H1 (cell line): Measurements from ENCODE around the gene MTHFD1. TPM values are rescaled to one million over a fixed set of nuclear protein-coding genes. Genes with fewer than 3 reads are reported as not detected.

Source experiments
- ATF3 ChIP-seq: IDR thresholded peaks from 2 replicates; pipeline ENCODE4 v1.6.1; 2011; ENCODE audit warnings: low read depth, mild to moderate bottlenecking, low read length; ENCODE audit not compliant: insufficient read depth
- BACH1 ChIP-seq: IDR thresholded peaks from 2 replicates; pipeline ENCODE4 v1.6.1; 2012; ENCODE audit warnings: low read length, improper control_type of control experiment
- BRCA1 ChIP-seq: IDR thresholded peaks from 2 replicates; pipeline ENCODE4 v1.6.1; 2012; ENCODE audit warnings: low read depth, low read length, improper control_type of control experiment
- CHD2 ChIP-seq: IDR thresholded peaks from 2 replicates; pipeline ENCODE4 v1.6.1; 2012; ENCODE audit warnings: low read length, improper control_type of control experiment
- CREB1 ChIP-seq: IDR thresholded peaks from 2 replicates; pipeline ENCODE4 v1.6.1; 2012; ENCODE audit warnings: inconsistent platforms
- EP300 ChIP-seq, 2 experiments: IDR thresholded peaks; 1 replicate in 1 of 2; 2 replicates in 1 of 2; pipeline ENCODE4 v1.6.1; 2011 to 2012; ENCODE audit warnings: low read depth in 2 of 2, low read length in 2 of 2, mild to moderate bottlenecking in 2 of 2, borderline replicate concordance in 1 of 2, inconsistent platforms in 1 of 2, moderate library complexity in 1 of 2
- EZH2 ChIP-seq: fragments of 200-600 bp; sonication (generic); IDR thresholded peaks from 2 replicates; pipeline ENCODE4 v1.7.1; 2012; ENCODE audit warnings: low read depth, mild to moderate bottlenecking, moderate library complexity, low read length, inconsistent platforms; ENCODE audit not compliant: severe bottlenecking
- GTF2F1 ChIP-seq: IDR thresholded peaks from 2 replicates; pipeline ENCODE4 v1.6.1; 2012; ENCODE audit warnings: low read depth, low read length, improper control_type of control experiment, borderline replicate concordance
- JUN ChIP-seq: IDR thresholded peaks from 2 replicates; pipeline ENCODE4 v1.6.1; 2011; ENCODE audit warnings: low read depth, mild to moderate bottlenecking, improper control_type of control experiment, low read length
- KDM5A ChIP-seq: fragments of 200-600 bp; IDR thresholded peaks from 2 replicates; pipeline ENCODE4 v1.7.1; 2012; ENCODE audit warnings: mild to moderate bottlenecking, low read length, inconsistent platforms, mixed read lengths
- MAFK ChIP-seq: IDR thresholded peaks from 2 replicates; pipeline ENCODE4 v1.6.1; 2012; ENCODE audit warnings: low read depth, mild to moderate bottlenecking, improper control_type of control experiment, low read length
- MAX ChIP-seq: IDR thresholded peaks from 2 replicates; pipeline ENCODE4 v1.6.1; 2012; ENCODE audit warnings: inconsistent platforms
- POLR2A ChIP-seq, 2 experiments: IDR thresholded peaks; 1 replicate in 1 of 2; 2 replicates in 1 of 2; pipeline ENCODE4 v1.6.1; 2011; ENCODE audit warnings: low read depth in 2 of 2, low read length in 2 of 2, mild to moderate bottlenecking in 2 of 2; ENCODE audit errors: control extremely low read depth in 1 of 2
- POLR2AphosphoS5 ChIP-seq: IDR thresholded peaks from 2 replicates; pipeline ENCODE4 v1.6.1; 2011; ENCODE audit warnings: low read depth, low read length
- RFX5 ChIP-seq: IDR thresholded peaks from 2 replicates; pipeline ENCODE4 v1.6.1; 2011; ENCODE audit warnings: low read depth, low read length, improper control_type of control experiment, borderline replicate concordance
- SIN3A ChIP-seq, 2 experiments: IDR thresholded peaks in 1 of 2; conservative IDR thresholded peaks in 1 of 2; 2 replicates each; pipeline ENCODE4 v1.6.1; 2011 to 2012; ENCODE audit warnings: low read length in 2 of 2, improper control_type of control experiment in 1 of 2, low read depth in 1 of 2, mild to moderate bottlenecking in 1 of 2
- SIX5 ChIP-seq: IDR thresholded peaks from 2 replicates; pipeline ENCODE4 v1.6.1; 2011; ENCODE audit warnings: mild to moderate bottlenecking, low read depth, low read length
- SUZ12 ChIP-seq: fragments of 200-600 bp; sonication (generic); IDR thresholded peaks from 2 replicates; pipeline ENCODE4 v1.6.1; 2012; ENCODE audit warnings: mild to moderate bottlenecking, inconsistent platforms, low read length, moderate library complexity, mixed read lengths
- TEAD4 ChIP-seq: IDR thresholded peaks from 2 replicates; pipeline ENCODE4 v1.6.1; 2012; ENCODE audit warnings: low read depth, low read length, inconsistent platforms, mixed read lengths
- YY1 ChIP-seq: IDR thresholded peaks from 2 replicates; pipeline ENCODE4 v1.6.1; 2011; ENCODE audit warnings: low read depth, mild to moderate bottlenecking, low read length
- ZNF274 ChIP-seq: IDR thresholded peaks from 2 replicates; pipeline ENCODE4 v1.7.0; 2012; ENCODE audit warnings: low read length, borderline replicate concordance; ENCODE audit errors: extremely low read depth
- polyA plus RNA-seq, 7 experiments: library from polyadenylated mRNA; depleted of rRNA in 3 of 7; stranded (reverse) in 5 of 7; unstranded in 2 of 7; fragments of >200 nt in 5 of 7; fragments of 200-250 nt in 2 of 7; gene quantifications; 1 replicate in 5 of 7; 2 replicates in 1 of 7; 4 replicates in 1 of 7; pipeline versions ENCODE4 v1.2.1 to v1.2.3, GENCODE V29; 2011 to 2013; ENCODE audit warnings: missing spikeins in 2 of 7, mixed read lengths in 2 of 7
- total RNA-seq: library from RNA; stranded (reverse); fragmentation: NEBNext Ultra II Directional; extraction: Animal tissue kit (Norgen Biotek cat#: 25700); gene quantifications from 2 replicates; pipeline ENCODE4 v1.2.1, GENCODE V29; 2021
- TF ChIP-seq, protein P1 (sequence below): IDR thresholded peaks from 2 replicates; pipeline ENCODE4 v1.6.1; 2012; ENCODE audit warnings: low read length, inconsistent platforms

MTHFD1 gene
- total and polyA plus RNA-seq, 2 of the 8 experiments (the other 6 are each of a cell fraction or from before 2014, with no cell fraction given): 79.7 to 332 TPM

- TF ChIP-seq SIN3A (conservative IDR thresholded peaks at IDR 0.05 in 1 of 2, IDR thresholded peaks at IDR 0.05 in 1 of 2; ENCODE audit: low read depth in 1 of 2, low read length in 2 of 2): peak; percentile 19 to 50; a peak in 2 of 4 replicates
- TF ChIP-seq, protein P1, sequence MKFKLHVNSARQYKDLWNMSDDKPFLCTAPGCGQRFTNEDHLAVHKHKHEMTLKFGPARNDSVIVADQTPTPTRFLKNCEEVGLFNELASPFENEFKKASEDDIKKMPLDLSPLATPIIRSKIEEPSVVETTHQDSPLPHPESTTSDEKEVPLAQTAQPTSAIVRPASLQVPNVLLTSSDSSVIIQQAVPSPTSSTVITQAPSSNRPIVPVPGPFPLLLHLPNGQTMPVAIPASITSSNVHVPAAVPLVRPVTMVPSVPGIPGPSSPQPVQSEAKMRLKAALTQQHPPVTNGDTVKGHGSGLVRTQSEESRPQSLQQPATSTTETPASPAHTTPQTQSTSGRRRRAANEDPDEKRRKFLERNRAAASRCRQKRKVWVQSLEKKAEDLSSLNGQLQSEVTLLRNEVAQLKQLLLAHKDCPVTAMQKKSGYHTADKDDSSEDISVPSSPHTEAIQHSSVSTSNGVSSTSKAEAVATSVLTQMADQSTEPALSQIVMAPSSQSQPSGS: no peak
- no peak for TF ChIP-seq JUN
- TF ChIP-seq SUZ12: no peak
- TF ChIP-seq YY1: no peak
- no peak for TF ChIP-seq BRCA1
- no peak for TF ChIP-seq MAFK
- no peak for TF ChIP-seq KDM5A
- TF ChIP-seq SIX5: no peak
- TF ChIP-seq ATF3: no peak
- TF ChIP-seq BACH1: no peak
- no peak for TF ChIP-seq ZNF274
- no peak; the same call in 1 of the 2 replicates for TF ChIP-seq MAX
- no peak for TF ChIP-seq EZH2
- TF ChIP-seq EP300 (IDR thresholded peaks at IDR 0.05; ENCODE audit: borderline replicate concordance in 1 of 2, low read depth in 2 of 2, low read length in 2 of 2): 0 out of 3 replicates have a peak, but pooled peaks of 1 of the 2 experiments have one; percentile 16
- TF ChIP-seq CREB1: no peak
- no peak for TF ChIP-seq GTF2F1
- TF ChIP-seq TEAD4: no peak
- peak; percentile 9 to 85 for TF ChIP-seq POLR2A (IDR thresholded peaks at IDR 0.05; ENCODE audit: control extremely low read depth in 1 of 2, low read depth in 2 of 2, low read length in 2 of 2)
- peak; percentile 49; the same call in 1 of the 2 replicates for TF ChIP-seq POLR2AphosphoS5
- no peak for TF ChIP-seq RFX5
- TF ChIP-seq CHD2: peak; percentile 8; the same call in 1 of the 2 replicates
Measured at GRCh38 chr14:64504897-64505794, 117.0 kb downstream of the MTHFD1 start (continued).
